Activated T-cell treated with anti-CD3 and anti-CD28 coated beads, Interleukin-2, amount 50 U/mL, for 4 hours (primary cell): ENCODE data around the gene SCAP. TPM values are rescaled to one million over a fixed set of nuclear protein-coding genes. Genes with fewer than 3 reads are reported as not detected.
"Not testable (repeated sequence)": the region's sequence is repeated elsewhere in the genome, so short reads cannot be mapped to it uniquely, and the experiment has no call there.

Source experiments
- ATAC-seq, 2 donors: fragments of 200-7000 bp; cut with Tn5 transposase; one replicate each; pipeline ENCODE4 v1.10.0; 2021
- DNase-seq: peaks from one replicate; pipeline ENCODE4 v3.0.0-alpha.2; 2020
- H3K27me3 Mint-ChIP-seq: one replicate; pipeline ENCODE4 v1.8.0; 2021; ENCODE audit warnings: low read depth, mixed read lengths
- H3K36me3 Mint-ChIP-seq: one replicate; pipeline ENCODE4 v1.8.0; 2022; ENCODE audit warnings: mixed read lengths; ENCODE audit not compliant: insufficient read depth
- H3K4me1 Mint-ChIP-seq: one replicate; pipeline ENCODE4 v1.8.0; 2021; ENCODE audit warnings: low read depth, mixed read lengths
- H3K4me3 Mint-ChIP-seq: one replicate; pipeline ENCODE4 v1.8.0; 2021; ENCODE audit warnings: mild to moderate bottlenecking, moderate library complexity, mixed read lengths
- H3K9me3 Mint-ChIP-seq: one replicate; pipeline ENCODE4 v1.8.0; 2021; ENCODE audit warnings: mixed read lengths
- total RNA-seq, 3 donors: library from RNA; stranded (reverse); gene quantifications; one replicate each; pipeline ENCODE4 v1.2.1, GENCODE V29; 2021

SCAP gene
- total RNA-seq: 10 to 100 TPM; 71.8 to 91.5 (median 90.1) TPM

DNA sequence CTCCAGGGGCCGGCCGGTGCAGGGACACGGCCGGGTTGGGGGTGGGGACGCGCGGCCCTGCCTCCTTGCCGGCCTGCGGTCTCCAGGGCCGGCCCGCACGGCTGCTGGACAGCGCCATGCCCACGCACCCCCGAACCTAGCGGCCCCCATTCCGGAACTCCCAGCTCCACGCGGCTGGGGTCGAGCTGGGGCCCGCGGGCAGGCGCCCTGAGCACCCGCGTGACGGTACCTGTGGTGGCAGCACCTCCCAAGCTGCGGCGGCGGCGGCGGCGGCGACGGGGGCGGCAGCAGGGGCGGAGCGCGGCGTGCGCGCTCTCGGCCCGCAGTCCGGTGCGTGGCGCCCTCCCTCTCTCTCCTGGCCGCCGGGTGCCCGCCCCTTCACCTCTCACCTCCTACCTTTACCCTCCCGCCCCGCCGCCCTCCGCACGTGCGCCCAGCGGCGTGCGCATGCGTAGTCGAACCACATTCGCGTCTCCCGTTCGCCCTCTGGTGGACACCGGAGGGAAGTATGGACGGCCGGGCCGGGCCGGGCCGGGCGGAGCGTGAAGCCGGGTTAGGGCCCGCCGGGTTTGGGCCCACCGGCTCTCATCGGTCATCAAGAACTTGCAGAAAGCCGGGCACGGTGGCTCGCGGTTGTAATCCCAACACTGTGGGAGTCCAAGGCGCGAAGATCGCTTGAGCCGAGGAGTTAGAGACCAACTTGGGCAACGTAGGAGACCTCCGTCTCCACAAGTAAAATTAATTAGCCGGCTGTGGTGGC, at the start of gene SCAP:
Gene SCAP (minus strand): TSS at position 372 of the 760 bp plus-strand sequence. CDS start 32,948 bp downstream, outside the sequence.
- ATAC-seq (peak; percentile 94 to 95), DNase-seq (peak; percentile 96)
- H3K27me3 Mint-ChIP-seq: no peaks in the 10 kb centered on the region
- H3K9me3 Mint-ChIP-seq: no peaks in the 10 kb centered on the region
- H3K4me3 Mint-ChIP-seq: peak within 1 kb of the TSS; percentile 92
- peaks cover 2% of the 10 kb centered on the region for H3K36me3 Mint-ChIP-seq
- H3K4me1 Mint-ChIP-seq: peaks cover 38% of the 10 kb centered on the region

GRCh38 chr3:47523310-47524073, 47.8 kb upstream of the SCAP start:
- DNase-seq: no peak
- Mint-ChIP-seq H3K4me1 (no peaks in the 10 kb centered on the region), H3K36me3 (peaks cover 3% of the 10 kb centered on the region), H3K9me3 (peaks cover 5% of the 10 kb centered on the region), H3K27me3 (no peaks in the 10 kb centered on the region), H3K4me3 (no peak overlapping the region)
- ATAC-seq: no peak

DNA sequence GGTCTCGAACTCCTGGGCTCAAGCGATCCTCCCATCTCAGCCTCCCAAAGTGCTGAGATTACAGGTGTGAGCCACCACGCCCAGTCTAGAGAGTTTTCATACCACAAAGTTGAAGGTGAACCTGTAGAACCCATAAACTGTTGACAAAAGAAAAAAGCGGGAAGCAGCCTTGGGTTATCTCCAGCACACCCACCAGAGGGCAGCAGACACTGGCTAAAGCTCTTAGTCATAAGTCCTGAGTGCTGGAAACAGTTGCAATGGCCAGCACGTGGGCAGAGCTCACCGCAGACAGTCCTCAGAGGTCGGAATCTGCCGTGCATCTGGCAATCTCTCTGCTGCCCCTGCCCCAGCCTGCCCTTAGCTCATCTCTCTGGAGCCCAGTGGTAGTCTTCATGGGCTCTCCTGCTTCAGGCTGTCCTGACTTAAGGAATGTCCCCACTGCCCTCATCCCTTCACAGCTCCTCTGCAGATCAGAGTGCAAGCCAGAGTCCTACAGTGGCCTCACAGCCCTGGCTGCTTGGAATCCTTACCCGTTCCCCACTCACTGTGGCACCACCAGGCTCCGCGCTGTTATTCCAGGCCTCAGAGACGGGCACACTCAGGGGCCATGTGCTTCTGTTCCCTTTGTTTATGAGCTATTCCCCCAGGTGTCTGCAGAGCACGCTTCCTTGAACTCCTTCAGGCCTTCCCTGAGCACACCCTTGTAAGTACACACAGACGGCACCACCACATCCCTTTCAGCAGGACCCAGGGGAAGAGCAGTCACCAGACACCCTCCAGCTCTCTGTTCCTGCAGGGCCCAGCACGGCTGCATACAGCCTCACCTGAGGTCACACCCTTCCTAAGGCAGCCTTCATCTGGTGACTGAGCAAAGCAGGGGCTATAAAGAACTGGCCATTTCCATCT, 46.6 kb upstream of the SCAP start:
- Mint-ChIP-seq H3K36me3 (no peaks in the 10 kb centered on the region), H3K4me1 (no peaks in the 10 kb centered on the region), H3K4me3 (no peak overlapping the region), H3K9me3 (no peaks in the 10 kb centered on the region), H3K27me3 (no peaks in the 10 kb centered on the region)
- ATAC-seq (peak; percentile 88 to 91), DNase-seq (peak; percentile 64)

DNA sequence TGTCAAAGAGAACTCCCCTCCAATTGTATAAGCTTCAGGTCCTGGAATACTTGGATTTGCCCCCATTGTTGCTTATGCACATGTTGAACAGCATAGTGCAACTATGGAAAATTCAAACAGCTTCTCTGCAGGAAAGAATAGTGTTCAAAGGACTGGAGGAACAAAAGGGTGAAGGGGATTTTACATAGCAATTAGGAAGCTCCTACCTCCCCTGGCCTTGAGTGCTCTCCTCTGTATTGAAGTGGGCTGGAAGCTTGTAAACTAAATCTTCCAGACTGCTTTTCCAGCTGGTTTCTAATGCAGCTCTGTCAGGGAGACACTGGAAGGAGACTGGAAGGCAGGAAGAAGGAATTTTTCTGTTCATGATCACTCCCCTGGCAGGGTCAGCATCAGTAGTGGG, 45.0 kb upstream of the SCAP start:
- DNase-seq (no peak), ATAC-seq (no peak)
- no peaks in the 10 kb centered on the region for H3K27me3 Mint-ChIP-seq
- H3K9me3 Mint-ChIP-seq: no peaks in the 10 kb centered on the region
- no peaks in the 10 kb centered on the region for H3K4me1 Mint-ChIP-seq
- H3K4me3 Mint-ChIP-seq: no peak overlapping the region
- no peaks in the 10 kb centered on the region for H3K36me3 Mint-ChIP-seq

DNA sequence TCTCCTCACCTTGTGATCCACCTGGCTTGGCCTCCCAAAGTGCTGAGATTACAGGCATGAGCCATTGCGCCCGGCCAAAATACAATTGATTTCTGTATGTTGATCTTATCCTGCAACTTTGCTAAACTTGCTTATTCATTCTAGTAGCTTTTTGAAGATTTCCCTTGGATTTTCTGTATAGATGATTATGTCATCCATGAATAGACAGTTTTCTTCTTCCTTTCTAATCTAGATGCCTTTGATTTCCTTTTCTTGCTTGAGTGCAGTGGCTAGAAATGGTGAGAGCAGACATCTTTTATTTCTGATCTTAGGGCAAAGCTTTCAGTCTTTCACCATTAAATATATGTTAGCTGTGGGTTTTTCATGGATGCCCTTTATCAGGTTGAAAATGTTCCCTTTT, 42.2 kb upstream of the SCAP start:
- no peak for ATAC-seq
- no peaks in the 10 kb centered on the region for H3K27me3 Mint-ChIP-seq
- peaks cover 8% of the 10 kb centered on the region for H3K4me1 Mint-ChIP-seq
- no peak overlapping the region for H3K4me3 Mint-ChIP-seq
- no peak for DNase-seq
- H3K36me3 Mint-ChIP-seq: no peaks in the 10 kb centered on the region
- H3K9me3 Mint-ChIP-seq: no peaks in the 10 kb centered on the region

- DNase-seq (no peak), ATAC-seq (no peak)
- peaks cover 15% of the 10 kb centered on the region for H3K4me1 Mint-ChIP-seq
- no peak overlapping the region for H3K4me3 Mint-ChIP-seq
- H3K9me3 Mint-ChIP-seq: no peaks in the 10 kb centered on the region
- no peaks in the 10 kb centered on the region for H3K36me3 Mint-ChIP-seq
- H3K27me3 Mint-ChIP-seq: no peaks in the 10 kb centered on the region
Observed at GRCh38 chr3:47515864-47516319, 40.2 kb upstream of the SCAP start.

- DNase-seq (no peak), ATAC-seq (no peak)
- H3K4me1 Mint-ChIP-seq: peaks cover 15% of the 10 kb centered on the region
- no peaks in the 10 kb centered on the region for H3K9me3 Mint-ChIP-seq
- peaks cover 3% of the 10 kb centered on the region for H3K36me3 Mint-ChIP-seq
- no peaks in the 10 kb centered on the region for H3K27me3 Mint-ChIP-seq
- H3K4me3 Mint-ChIP-seq: peak overlapping the region; percentile 59
Observed at GRCh38 chr3:47515100-47515499, 39.4 kb upstream of the SCAP start.

GRCh38 chr3:47513125-47513929, 37.6 kb upstream of the SCAP start, which contains the start of gene ELP6:
Gene ELP6, minus strand, starts transcription at chr3:47513712. Its CDS starts 122 bp downstream, at chr3:47513590.
- peaks cover 6% of the 10 kb centered on the region for H3K36me3 Mint-ChIP-seq
- H3K27me3 Mint-ChIP-seq: no peaks in the 10 kb centered on the region
- ATAC-seq: peak; percentile 97 to 98
- H3K9me3 Mint-ChIP-seq: no peaks in the 10 kb centered on the region
- DNase-seq: peak; percentile 95
- H3K4me3 Mint-ChIP-seq: peak within 1 kb of the TSS; percentile 96
- peaks cover 15% of the 10 kb centered on the region for H3K4me1 Mint-ChIP-seq

DNA sequence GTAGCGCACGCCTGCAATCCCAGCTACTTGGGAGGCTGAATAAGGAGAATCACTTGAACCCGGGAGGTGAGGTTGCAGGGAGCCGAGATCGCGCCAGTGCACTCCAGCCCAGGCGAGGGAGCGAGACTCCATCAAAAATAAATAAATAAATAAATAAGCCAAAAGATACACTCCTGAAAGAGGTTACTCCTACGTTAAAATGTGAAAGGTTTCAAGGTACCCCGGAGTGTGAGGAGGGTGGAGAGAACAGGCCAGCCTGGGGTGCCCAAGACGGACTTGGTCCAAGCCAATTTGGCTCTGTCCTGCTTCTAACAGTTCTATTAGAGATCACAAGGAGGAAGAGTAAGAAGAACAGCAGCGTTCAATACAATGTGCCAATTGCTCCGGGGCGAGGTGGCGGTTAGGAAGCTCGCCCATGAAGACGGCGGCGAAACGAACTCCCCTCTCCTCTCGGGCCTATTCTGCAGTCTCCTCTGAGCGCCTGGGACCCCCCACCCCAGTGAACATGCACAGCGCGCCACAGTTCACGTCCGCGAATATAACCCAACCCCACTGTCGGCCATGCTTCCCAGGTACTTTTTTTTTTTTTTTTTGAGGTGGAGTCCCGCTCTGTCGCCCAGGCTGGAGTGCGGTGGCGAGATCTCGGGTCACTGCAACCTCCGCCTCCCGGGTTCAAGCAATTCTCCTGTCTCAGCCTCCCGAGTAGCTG, 36.8 kb upstream of the SCAP start:
- peak overlapping the region; percentile 96 for H3K4me3 Mint-ChIP-seq
- no peaks in the 10 kb centered on the region for H3K27me3 Mint-ChIP-seq
- H3K4me1 Mint-ChIP-seq: peaks cover 15% of the 10 kb centered on the region
- no peaks in the 10 kb centered on the region for H3K9me3 Mint-ChIP-seq
- ATAC-seq: peak; percentile 1 to 3
- peak; percentile 15 for DNase-seq
- H3K36me3 Mint-ChIP-seq: peaks cover 8% of the 10 kb centered on the region

GRCh38 chr3:47505267-47505666, 29.5 kb upstream of the SCAP start:
- H3K4me1 Mint-ChIP-seq, DNase-seq, H3K27me3 Mint-ChIP-seq, H3K9me3 Mint-ChIP-seq, ATAC-seq, H3K4me3 Mint-ChIP-seq: not testable (repeated sequence)
- peaks cover 29% of the 10 kb centered on the region for H3K36me3 Mint-ChIP-seq

GRCh38 chr3:47504113-47504512, 28.4 kb upstream of the SCAP start:
- H3K27me3 Mint-ChIP-seq: no peaks in the 10 kb centered on the region
- no peaks in the 10 kb centered on the region for H3K9me3 Mint-ChIP-seq
- H3K36me3 Mint-ChIP-seq: peaks cover 36% of the 10 kb centered on the region
- no peak for ATAC-seq
- no peak overlapping the region for H3K4me3 Mint-ChIP-seq
- H3K4me1 Mint-ChIP-seq: no peaks in the 10 kb centered on the region
- DNase-seq: no peak

- Mint-ChIP-seq H3K36me3 (peaks cover 40% of the 10 kb centered on the region), H3K9me3 (no peaks in the 10 kb centered on the region), H3K27me3 (no peaks in the 10 kb centered on the region), H3K4me3 (no peak overlapping the region), H3K4me1 (no peaks in the 10 kb centered on the region)
- DNase-seq (no peak), ATAC-seq (no peak)
Observed at GRCh38 chr3:47503033-47503432, 27.3 kb upstream of the SCAP start.

GRCh38 chr3:47496892-47497291, 21.2 kb upstream of the SCAP start:
- Mint-ChIP-seq H3K4me3 (no peak overlapping the region), H3K4me1 (no peaks in the 10 kb centered on the region), H3K9me3 (no peaks in the 10 kb centered on the region), H3K27me3 (no peaks in the 10 kb centered on the region), H3K36me3 (peaks cover 35% of the 10 kb centered on the region)
- ATAC-seq (no peak), DNase-seq (no peak)
